ENCODE results near the gene ASTN2. TPM values are rescaled to one million over a fixed set of nuclear protein-coding genes. Genes with fewer than 3 reads are reported as not detected.
A peak's percentile ranks its signal among the peaks of the same experiment; 100 is the strongest.

The ASTN2 gene
- total RNA-seq, 1 experiment from 2014 or later: 11.5 TPM

GRCh38 chr9:116555556-116556155 lies 859.2 kb downstream of the ASTN2 start:
- no peak for DNase-seq (ENCODE audit: extremely low read depth, low read depth)

- DNase-seq (ENCODE audit: extremely low read depth, low read depth): no peak
Measured at GRCh38 chr9:116555119-116555518, 859.7 kb downstream of the ASTN2 start.

DNA sequence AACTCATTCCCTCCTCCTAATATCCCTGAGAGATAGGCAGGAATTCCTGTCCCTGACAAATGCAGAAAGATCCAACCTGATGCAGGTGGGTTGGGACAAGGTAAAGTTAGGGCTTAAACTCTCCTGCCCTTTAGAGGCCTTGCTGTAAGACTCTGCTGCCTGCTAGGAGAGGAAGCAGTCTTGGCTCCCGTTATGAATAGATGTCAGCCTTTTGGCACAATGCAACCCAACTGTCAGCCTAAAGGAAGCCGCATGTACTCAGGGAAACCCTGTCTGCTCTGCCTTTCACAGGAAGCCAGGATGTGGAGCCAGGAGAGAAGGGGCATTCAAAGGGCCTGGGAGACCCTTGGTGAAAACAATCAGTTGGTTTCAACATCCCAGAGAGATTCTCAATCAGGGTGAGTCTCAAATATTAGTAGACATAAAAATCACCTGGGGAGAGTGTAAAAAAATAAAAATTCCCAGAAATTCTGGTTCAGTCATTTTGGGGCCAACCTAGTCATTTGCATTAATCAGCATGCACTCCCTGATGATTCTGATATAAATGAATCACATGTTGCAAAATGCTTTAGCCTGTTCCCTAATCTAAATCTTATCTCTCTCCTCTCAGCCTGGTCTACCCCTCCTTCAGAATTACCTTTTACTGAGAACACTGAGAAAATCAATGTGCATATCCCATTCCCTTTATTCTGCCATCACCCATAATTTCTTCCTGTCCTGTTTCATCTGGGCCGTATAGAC lies 864.0 kb downstream of the ASTN2 start:
- DNase-seq (ENCODE audit: extremely low read depth, low read depth): no peak

GRCh38 chr9:116549786-116550660 lies 864.8 kb downstream of the ASTN2 start:
- no peak for DNase-seq (ENCODE audit: extremely low read depth, low read depth)

GRCh38 chr9:116549061-116549664 lies 865.7 kb downstream of the ASTN2 start:
- peak; percentile 74 for DNase-seq (ENCODE audit: extremely low read depth, low read depth)

GRCh38 chr9:116547729-116548426 lies 867.0 kb downstream of the ASTN2 start:
- no peak for DNase-seq (ENCODE audit: extremely low read depth, low read depth)

DNA sequence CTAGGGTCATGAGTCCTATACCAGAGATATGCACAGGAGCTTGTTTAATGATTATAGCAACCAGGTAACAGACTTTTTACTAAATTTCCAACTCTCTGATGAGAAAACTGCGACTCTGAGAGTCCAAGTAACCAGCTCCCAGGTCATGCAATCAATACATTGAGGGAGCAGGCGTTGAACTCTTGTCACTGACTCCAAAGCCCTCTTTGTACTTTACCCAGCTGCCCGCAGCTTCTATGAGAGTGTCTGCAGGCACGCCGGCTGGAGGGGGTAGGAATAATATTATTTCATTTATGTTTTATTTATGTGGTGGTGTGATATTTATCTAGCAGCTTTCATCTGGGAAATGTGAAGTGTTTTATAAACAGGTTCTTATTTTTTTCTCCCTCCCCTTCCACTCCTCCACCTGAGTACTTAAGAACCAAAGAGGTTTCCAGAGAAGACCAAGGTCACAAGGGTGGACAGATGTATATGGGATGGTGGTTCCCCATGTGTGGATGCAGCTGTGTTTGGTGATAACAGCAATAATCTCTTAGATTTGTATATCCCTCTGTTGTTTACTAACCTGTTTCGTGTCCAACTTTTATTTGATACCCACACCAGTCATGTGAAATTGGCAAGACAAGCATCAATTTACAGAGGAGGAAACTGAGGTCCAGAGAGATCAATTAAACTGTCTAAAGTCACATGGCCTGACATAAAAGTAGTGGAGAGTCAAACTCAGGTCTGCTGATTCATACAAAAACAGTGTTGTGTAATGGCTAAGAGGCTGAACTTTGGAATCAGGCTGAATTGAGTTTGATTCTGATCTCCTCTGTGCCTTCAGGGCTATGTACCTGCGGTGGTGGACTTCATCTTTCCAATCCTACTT lies 867.9 kb downstream of the ASTN2 start:
- DNase-seq (ENCODE audit: extremely low read depth, low read depth): peak; percentile 14

DNA sequence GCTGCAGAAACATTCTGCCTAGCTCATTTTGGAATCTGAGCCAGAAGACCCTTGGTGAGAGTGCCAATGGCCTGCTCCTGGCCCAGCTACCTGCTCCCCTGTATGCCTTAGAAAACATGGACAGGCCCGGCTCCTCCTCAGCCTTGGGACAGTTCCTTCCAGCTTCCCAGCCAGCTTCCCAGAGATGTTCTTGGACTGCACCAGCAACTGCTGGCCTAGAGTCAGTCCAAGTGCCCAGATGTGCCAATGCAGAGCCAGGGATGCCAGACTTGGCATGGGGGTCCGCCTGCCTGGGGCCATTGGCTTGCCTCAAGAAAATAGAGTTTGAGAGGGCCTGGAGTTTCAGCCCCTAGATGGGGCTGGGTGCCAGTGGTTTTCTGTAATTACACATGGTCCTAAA lies 870.0 kb downstream of the ASTN2 start:
- no peak for DNase-seq (ENCODE audit: extremely low read depth, low read depth)

DNA sequence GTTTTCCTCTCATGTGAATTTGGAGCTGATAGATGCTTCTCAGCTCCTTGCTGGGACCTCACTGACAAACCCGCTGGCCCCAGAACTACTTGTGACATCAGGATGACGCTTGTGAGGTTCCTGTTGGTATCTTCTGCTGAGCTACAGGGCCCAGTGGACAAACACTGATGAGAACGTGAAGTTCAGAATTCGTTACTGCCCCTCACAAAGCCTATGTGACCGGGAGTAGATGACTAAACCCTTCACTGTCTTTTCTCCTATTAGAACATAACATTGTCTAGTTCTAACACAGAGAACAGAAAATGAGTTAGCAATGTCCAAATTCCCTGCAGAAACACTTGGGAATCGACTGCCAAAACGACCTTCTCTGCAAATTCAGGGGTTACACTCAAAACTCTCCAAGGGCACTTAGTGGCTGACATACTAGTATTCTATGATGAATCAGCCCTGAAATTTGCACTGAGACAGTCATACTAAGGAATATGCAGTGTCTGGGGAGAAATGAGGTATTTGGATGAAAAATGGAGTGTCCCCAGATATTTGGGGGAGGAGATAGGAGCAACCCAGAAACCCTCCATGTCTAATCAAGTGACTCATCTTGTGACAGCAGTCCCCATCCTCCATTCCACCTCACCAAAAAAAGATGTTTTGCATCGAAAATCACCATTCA lies 871.0 kb downstream of the ASTN2 start:
- no peak for DNase-seq (ENCODE audit: extremely low read depth, low read depth)

DNA sequence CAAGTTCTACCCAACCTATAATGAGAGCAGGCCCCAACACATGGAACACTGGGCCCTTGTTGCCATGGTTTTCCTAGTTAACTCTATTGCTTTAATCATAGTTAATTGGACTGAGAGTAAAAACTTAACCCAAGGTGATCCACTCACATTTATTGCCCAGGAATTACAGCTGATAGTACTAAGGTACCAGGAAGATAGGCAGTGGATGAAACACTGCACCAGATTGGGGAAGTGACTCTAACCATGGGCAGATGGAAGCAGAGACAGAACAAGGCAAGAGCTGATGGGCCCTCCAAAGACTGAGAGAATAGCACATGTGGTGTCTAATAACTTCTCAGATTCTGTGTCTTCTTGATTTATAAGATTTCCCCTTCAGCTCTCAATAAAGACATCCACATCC lies 873.5 kb downstream of the ASTN2 start:
- DNase-seq (ENCODE audit: extremely low read depth, low read depth): no peak

DNA sequence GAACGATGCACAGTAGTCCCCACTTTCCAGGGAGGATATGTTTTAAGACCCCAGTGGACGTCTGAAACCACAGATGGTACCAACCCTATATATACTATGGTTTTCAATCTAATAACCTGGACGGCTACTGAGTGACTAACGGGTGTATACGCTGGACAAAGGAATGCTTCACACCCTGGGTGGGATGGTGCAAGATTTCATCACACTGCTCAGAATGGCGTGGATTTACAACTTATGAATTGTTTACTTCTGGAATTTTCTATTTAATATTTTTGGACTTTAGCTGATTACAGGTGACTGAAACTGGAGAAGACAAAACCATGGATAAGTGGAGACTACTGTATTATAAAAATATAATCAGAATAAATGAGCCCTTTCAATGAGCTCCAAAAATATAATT lies 875.3 kb downstream of the ASTN2 start:
- peak; percentile 2 for DNase-seq (ENCODE audit: extremely low read depth, low read depth)

DNA sequence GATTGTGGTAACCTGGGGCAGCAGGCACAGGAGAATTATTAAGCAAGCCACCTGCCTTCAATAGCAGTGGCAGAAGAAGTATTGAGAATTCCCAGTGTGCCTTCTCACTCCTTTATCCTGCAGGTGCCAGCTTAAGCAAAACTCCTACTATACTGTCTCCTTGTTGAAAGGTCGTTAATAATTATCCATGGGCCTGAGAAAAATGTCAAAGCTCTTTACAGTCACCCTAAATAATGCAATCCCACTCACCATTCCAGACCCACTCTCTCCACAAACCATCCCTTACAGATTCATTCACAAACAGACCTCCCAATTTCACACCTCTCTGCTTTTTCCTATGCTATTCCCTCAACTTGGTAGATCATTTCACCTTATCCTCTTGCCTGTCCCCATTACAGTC lies 889.2 kb downstream of the ASTN2 start:
- DNase-seq (ENCODE audit: extremely low read depth, low read depth): no peak

- DNase-seq (ENCODE audit: extremely low read depth, low read depth): no peak
Measured at GRCh38 chr9:116524778-116525470, 889.9 kb downstream of the ASTN2 start.

DNA sequence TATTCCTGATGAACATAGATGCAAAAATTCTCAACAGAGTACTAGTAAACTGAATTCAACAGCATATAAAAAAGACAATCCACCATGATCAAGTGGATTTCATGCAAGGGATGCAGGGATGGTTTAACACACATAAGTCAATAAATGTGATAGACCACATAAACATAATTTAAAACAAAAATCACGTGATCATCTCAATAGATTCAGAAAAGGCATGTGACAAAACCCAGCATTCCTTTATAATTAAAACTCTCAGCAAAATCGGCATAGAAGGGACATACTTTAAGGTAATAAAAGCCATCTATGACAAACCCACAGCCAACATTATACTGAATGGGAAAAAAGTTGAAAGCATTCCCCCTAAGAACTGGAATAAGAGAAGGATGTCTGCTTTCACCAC lies 894.6 kb downstream of the ASTN2 start:
- no peak for DNase-seq (ENCODE audit: extremely low read depth, low read depth)

DNA sequence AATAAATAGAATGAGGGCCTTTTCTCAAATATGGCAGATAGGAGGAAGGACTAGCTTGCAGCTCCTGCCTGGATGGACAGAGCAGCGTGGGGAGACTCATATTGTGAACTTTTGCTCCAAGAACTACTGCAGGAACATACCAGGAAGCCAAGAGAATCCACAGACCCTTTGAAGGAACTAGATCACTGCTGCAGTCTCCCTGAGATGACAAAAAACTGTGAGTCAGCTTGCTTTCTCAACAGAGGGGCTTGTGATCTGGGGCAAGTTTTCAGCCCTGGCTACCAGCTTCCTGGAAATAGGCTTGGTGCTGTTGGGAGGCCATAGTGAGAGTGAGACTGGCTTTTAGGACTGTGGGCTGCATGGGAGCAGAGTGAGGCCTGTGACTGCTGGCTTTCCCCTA lies 898.4 kb downstream of the ASTN2 start:
- DNase-seq (ENCODE audit: extremely low read depth, low read depth): no peak

DNA sequence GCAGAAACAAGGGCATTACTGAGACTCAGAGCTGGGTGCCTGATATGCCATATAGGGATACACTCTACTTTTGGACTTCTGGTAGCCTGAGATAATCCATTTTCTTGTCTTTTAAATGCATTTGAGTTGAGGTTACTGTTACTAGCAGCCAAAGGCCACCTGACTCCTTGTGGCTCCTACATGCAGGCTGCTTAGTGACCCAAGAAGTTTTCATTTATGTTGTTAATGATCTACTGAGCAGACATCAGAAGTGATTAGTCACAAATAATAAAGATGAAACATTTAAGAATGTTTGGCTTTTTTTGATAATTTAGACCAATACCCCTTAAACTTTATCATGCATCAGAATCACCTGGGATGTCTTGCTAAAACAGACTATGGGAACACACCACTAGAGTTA lies 899.3 kb downstream of the ASTN2 start:
- no peak for DNase-seq (ENCODE audit: extremely low read depth, low read depth)

- DNase-seq (ENCODE audit: extremely low read depth, low read depth): no peak
Measured at GRCh38 chr9:116506685-116507084, 908.2 kb downstream of the ASTN2 start.

DNA sequence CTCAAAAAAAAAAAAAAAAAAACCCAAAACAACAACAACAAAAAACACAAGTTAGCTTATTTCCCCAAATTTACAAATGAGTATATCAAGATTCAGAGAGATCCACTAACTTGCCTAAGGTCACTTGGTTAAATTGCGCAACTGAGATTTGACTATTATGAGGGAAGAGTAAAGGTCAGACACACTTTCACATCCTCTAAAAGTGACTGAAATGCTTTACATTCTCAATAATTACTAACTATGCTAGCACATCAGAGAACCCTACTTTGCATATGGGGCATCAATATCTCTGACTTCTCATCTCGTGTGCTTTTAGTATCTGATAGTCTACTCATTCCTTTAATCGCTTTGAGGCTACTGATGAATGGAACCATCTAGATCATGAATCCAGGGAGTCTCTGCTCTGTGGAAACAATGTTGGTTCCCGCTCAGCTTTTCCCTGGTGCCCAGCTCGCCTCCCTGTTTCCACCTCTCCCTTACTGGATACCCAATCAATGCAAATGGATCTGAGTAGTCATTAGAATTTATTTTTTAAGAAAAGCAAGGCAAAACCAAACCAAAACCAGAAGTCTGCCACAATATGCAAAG lies 909.9 kb downstream of the ASTN2 start:
- DNase-seq (ENCODE audit: extremely low read depth, low read depth): no peak
